ENCODE data around the gene NBPF3.
"Not testable (repeated sequence)": the region's sequence is repeated elsewhere in the genome, so short reads cannot be mapped to it uniquely, and the experiment has no call there.

NBPF3 gene

GRCh38 chr1:21496063-21496462 is 56.1 kb downstream of the NBPF3 start:
- DNase-seq: no peak

- no peak for DNase-seq
Observed at GRCh38 chr1:21496886-21497285, 56.9 kb downstream of the NBPF3 start.

GRCh38 chr1:21497466-21498061 is 57.6 kb downstream of the NBPF3 start:
- DNase-seq: no peak

GRCh38 chr1:21499283-21499950 is 59.5 kb downstream of the NBPF3 start:
- DNase-seq: no peak

- DNase-seq: no peak
Observed at GRCh38 chr1:21503706-21504377, 63.9 kb downstream of the NBPF3 start.

GRCh38 chr1:21506804-21507203 is 66.9 kb downstream of the NBPF3 start:
- DNase-seq: no peak

GRCh38 chr1:21507511-21508270 is 67.8 kb downstream of the NBPF3 start:
- DNase-seq: no peak

- DNase-seq: peak; percentile 68
Observed at GRCh38 chr1:21508580-21509350, 68.8 kb downstream of the NBPF3 start.

- no peak for DNase-seq
Observed at GRCh38 chr1:21509351-21510112, 69.6 kb downstream of the NBPF3 start, which contains the start of gene ALPL. Gene ALPL (plus strand): TSS chr1:21509423. CDS start chr1:21554082, 44,659 bp downstream.

- DNase-seq: no peak
Observed at GRCh38 chr1:21510113-21510493, 70.2 kb downstream of the NBPF3 start.

GRCh38 chr1:21510885-21511578 is 71.1 kb downstream of the NBPF3 start:
- no peak for DNase-seq

- DNase-seq: no peak
Observed at GRCh38 chr1:21511579-21512522, 71.9 kb downstream of the NBPF3 start.

- no peak for DNase-seq
Observed at GRCh38 chr1:21514245-21514644, 74.3 kb downstream of the NBPF3 start.

- DNase-seq: no peak
Observed at GRCh38 chr1:21517161-21517589, 77.2 kb downstream of the NBPF3 start.

GRCh38 chr1:21517660-21518480 is 77.9 kb downstream of the NBPF3 start:
- DNase-seq: no peak

GRCh38 chr1:21518774-21519455 is 79.0 kb downstream of the NBPF3 start:
- DNase-seq: no peak

- not testable (repeated sequence) for DNase-seq
Observed at GRCh38 chr1:21519486-21520070, 79.6 kb downstream of the NBPF3 start.
